ENCODE measurements around the gene ZSWIM5.

The ZSWIM5 gene

DNA sequence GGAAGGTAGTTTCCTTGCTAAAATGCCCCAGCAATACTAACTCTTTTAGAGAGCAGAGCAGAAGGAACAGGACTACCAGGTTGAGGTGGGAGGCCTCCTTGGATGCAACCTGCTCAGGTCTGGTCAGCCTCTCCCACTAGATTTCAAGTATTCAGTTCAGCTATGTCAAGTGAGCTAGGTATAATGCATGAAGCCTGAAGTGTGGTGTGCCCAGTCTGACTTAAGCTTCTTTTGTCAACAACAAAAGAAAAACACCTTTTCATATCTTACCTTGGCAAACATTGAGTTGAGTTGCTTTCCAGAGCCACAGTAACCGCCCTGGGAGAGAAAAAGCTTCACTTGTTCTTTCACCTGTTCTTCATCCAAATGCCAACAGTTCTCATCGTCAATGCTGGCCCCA lies 146.6 kb downstream of the ZSWIM5 start:
- in situ Hi-C loops (cut with MboI; ENCODE audit: low pct_unique_long_range_greater_than_20kb, low sequenced_read_pairs, unreplicated experiment) = no loop called here
- no peak for DNase-seq (ENCODE audit: low spot score)
- TF ChIP-seq, protein P1, sequence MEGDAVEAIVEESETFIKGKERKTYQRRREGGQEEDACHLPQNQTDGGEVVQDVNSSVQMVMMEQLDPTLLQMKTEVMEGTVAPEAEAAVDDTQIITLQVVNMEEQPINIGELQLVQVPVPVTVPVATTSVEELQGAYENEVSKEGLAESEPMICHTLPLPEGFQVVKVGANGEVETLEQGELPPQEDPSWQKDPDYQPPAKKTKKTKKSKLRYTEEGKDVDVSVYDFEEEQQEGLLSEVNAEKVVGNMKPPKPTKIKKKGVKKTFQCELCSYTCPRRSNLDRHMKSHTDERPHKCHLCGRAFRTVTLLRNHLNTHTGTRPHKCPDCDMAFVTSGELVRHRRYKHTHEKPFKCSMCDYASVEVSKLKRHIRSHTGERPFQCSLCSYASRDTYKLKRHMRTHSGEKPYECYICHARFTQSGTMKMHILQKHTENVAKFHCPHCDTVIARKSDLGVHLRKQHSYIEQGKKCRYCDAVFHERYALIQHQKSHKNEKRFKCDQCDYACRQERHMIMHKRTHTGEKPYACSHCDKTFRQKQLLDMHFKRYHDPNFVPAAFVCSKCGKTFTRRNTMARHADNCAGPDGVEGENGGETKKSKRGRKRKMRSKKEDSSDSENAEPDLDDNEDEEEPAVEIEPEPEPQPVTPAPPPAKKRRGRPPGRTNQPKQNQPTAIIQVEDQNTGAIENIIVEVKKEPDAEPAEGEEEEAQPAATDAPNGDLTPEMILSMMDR (IDR thresholded peaks at IDR 0.05; ENCODE audit: extremely low read depth, insufficient read depth, missing control alignments) = no peak

DNA sequence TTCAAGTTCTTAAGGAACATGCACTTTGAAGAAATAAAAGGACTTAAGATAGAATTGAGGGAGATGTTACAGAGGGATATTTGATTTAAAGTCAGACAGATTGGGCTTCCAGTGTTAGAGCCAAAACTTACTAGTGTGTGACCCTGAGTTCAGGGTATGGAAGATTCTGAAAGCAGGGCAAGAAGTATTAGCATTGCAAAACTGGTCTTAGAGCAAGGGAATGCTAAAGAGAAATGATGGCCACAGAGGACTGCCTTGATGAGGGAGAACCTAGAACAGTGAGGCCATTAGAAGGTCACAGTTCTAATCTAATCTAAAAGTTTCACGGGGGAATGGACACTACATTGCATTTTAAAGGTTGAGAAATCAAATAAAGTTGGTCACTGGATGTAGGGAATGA lies 148.9 kb downstream of the ZSWIM5 start:
- in situ Hi-C loops (cut with MboI; ENCODE audit: low pct_unique_long_range_greater_than_20kb, low sequenced_read_pairs, unreplicated experiment) = no loop called here

DNA sequence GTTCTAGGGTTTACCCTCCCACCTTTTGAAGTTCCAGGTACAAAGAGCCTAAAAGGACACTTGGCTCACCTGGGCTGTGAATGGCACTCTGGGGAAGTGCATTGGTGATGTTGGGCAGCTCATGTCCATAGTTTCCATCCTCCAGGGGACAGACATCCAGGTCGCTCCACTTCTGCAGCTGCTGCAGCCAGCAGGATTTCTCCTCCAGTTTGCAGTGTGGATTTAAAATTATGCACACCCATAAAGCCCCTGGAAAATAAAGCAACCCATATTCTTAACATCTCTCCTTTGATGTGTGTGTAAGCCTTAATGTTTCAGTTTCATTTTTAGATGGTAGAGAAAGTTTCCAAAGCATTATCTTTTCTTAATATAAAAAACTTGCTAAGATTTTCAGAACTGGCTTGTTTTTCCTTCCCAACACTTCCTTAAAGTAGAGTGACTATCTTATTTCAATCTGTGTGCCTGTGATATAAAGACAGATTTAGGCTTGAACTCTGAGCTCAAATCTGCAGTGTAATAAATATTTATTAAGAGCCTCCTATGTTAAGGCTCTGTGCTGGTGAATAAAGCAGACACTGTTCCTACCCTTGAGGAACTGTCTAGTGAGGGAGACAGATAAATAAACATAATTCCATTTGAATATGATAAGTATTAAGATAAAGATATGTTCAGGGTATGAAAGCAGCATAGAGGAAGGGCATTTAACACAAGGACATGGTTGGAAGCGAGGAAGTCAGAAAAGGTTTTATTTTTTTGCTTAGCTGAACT lies 155.2 kb downstream of the ZSWIM5 start:
- in situ Hi-C loops (cut with MboI; ENCODE audit: low pct_unique_long_range_greater_than_20kb, low sequenced_read_pairs, unreplicated experiment) = no loop called here
- no peak for DNase-seq (ENCODE audit: low spot score)
- TF ChIP-seq, protein P1 (IDR thresholded peaks at IDR 0.05; ENCODE audit: extremely low read depth, insufficient read depth, missing control alignments) = no peak

More for the DNA sequence above, 148.9 kb downstream of the ZSWIM5 start:
- TF ChIP-seq, protein P1 (IDR thresholded peaks at IDR 0.05; ENCODE audit: extremely low read depth, insufficient read depth, missing control alignments) = no peak
- DNase-seq (ENCODE audit: low spot score) = no peak

DNA sequence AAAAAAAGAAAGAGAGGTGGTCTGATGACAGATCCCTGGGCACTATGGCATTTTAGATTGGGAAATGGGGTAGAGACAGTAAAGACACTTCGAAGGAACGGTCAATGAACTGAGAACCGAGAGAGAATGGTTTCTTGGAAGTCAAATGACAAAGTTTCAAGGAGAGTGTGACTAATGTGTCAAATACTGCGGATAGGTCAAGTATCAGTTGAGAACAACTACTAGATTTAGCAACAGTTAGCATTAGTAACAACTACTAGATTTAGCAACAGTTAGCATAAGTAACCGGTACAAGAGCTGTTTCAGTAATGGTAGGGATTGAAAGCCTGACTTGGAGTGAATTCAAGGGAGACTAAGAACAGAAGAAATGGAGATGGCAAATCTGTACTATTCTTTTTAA lies 159.4 kb downstream of the ZSWIM5 start:
- in situ Hi-C loops (cut with MboI; ENCODE audit: low pct_unique_long_range_greater_than_20kb, low sequenced_read_pairs, unreplicated experiment) = no loop called here
- DNase-seq (ENCODE audit: low spot score) = no peak
- TF ChIP-seq, protein P1 (IDR thresholded peaks at IDR 0.05; ENCODE audit: extremely low read depth, insufficient read depth, missing control alignments) = no peak

DNA sequence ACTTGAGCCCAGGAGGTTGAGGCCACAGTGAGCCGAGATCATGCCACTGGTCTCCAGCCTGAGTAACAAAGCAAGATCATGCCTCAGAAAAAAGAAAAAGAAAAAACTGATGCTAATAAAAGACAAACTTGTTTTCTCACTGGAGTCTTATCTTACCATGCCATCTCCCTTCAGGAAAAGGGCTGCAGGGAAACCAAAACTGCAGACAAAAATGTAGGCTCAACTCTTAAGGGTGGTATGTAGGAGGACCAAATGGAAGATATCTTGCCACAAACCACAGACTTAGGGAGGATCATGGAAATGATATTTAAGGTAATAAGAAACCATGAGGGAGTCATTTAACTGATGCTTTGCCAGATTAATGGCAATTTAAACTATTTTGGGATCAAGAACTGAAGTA lies 161.5 kb downstream of the ZSWIM5 start:
- TF ChIP-seq, protein P1 (IDR thresholded peaks at IDR 0.05; ENCODE audit: extremely low read depth, insufficient read depth, missing control alignments) = no peak
- DNase-seq (ENCODE audit: low spot score) = no peak
- in situ Hi-C loops (cut with MboI; ENCODE audit: low pct_unique_long_range_greater_than_20kb, low sequenced_read_pairs, unreplicated experiment) = no loop called here

DNA sequence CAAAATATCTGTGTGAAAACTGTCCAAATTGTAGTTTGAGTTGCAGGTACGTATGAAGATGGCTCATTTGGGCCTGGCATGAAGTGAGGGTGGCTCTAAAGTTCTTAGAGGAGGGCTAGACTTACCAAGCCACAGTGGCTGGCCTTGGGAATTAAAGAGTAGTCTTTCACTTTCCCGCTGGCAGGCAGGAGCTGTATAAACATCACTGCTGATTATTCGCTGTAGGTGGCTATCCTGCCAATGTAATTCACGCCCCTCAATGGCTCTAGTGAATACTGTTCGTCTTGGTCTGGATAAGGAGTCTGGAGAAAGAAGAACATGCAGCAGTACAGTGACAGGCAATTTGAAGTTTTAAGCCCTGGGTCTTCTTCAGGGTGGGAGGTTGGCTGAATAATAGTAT lies 163.3 kb downstream of the ZSWIM5 start:
- in situ Hi-C loops (cut with MboI; ENCODE audit: low pct_unique_long_range_greater_than_20kb, low sequenced_read_pairs, unreplicated experiment) = no loop called here
- TF ChIP-seq, protein P1 (IDR thresholded peaks at IDR 0.05; ENCODE audit: extremely low read depth, insufficient read depth, missing control alignments) = no peak
- no peak for DNase-seq (ENCODE audit: low spot score)
